ENCODE results near the gene DOCK9. TPM values are rescaled to one million over a fixed set of nuclear protein-coding genes. Genes with fewer than 3 reads are reported as not detected.
A peak's percentile ranks its signal among the peaks of the same experiment; 100 is the strongest.

The DOCK9 gene
- total and polyA plus RNA-seq, 2 experiments from 2014 or later = 8.5 to 57.7 TPM

- H3K9me3 Mint-ChIP-seq = peaks cover 17% of the 10 kb centered on the region
- H3K36me3 ChIP-seq (ENCODE audit: insufficient read depth) = peaks cover 5% of the 10 kb centered on the region
- peak overlapping the region; percentile 91 for H3K27ac Mint-ChIP-seq
- H3K36me3 Mint-ChIP-seq (ENCODE audit: low read depth) = peaks cover 16% of the 10 kb centered on the region
- H3F3A ChIP-seq (replicated peaks; ENCODE audit: low read depth) = no peaks in the 10 kb centered on the region
- H2AFZ ChIP-seq = no peak overlapping the region
- no peaks in the 10 kb centered on the region for H4K20me1 ChIP-seq (replicated peaks; ENCODE audit: insufficient read depth)
- ATAC-seq (peak; percentile 96), DNase-seq (ENCODE audit: low spot score) (peak; percentile 95)
- TF ChIP-seq STAT1 (IDR thresholded peaks at IDR 0.05; ENCODE audit: unreplicated experiment) (no peak), ETS1 (IDR thresholded peaks at IDR 0.05) (peak; percentile 79), NANOG (IDR thresholded peaks at IDR 0.05; ENCODE audit: borderline replicate concordance) (0 out of 2 replicates have a peak, but pooled peaks have one; percentile 55), ZNF462 (CRISPR knock-in tag; IDR thresholded peaks at IDR 0.05) (peak; percentile 79), CREB1 (CRISPR knock-in tag; IDR thresholded peaks at IDR 0.05; ENCODE audit: low read depth) (no peak), REST (IDR thresholded peaks at IDR 0.05; ENCODE audit: unreplicated experiment) (no peak)
- no peaks in the 10 kb centered on the region for H3K79me2 ChIP-seq (replicated peaks; ENCODE audit: insufficient read depth)
- peaks cover under 1% of the 10 kb centered on the region; the same call in 1 of the 2 replicates for H3K9me2 ChIP-seq (ENCODE audit: insufficient read depth)
- peak overlapping the region; percentile 36 for H3K4me3 Mint-ChIP-seq
- peaks cover 41% of the 10 kb centered on the region for H3K4me1 Mint-ChIP-seq
- 0 out of 2 replicates have a peak overlapping the region, but pooled peaks have one; percentile 9 for H3K4me3 ChIP-seq
- no peaks in the 10 kb centered on the region for H3K27me3 Mint-ChIP-seq (ENCODE audit: insufficient read depth, low read depth, poor library complexity)
- H3K4me1 ChIP-seq (ENCODE audit: insufficient read depth) = peaks cover 32% of the 10 kb centered on the region
- H3K27me3 ChIP-seq (ENCODE audit: insufficient read depth) = no peaks in the 10 kb centered on the region
- H3K27ac ChIP-seq (ENCODE audit: low read depth) = peak overlapping the region; percentile 97
- peak overlapping the region; percentile 53 for H3K4me2 ChIP-seq
Measured at GRCh38 chr13:98937911-98938381, 39.9 kb downstream of the DOCK9 start.
